Stomach smooth muscle (tissue), 2 donors: ENCODE measurements around the gene PPARA.
A peak's percentile ranks its signal among the peaks of the same experiment; 100 is the strongest.

Experiments
- H3K27ac ChIP-seq: one replicate; pipeline ENCODE4 v1.7.0; 2013; ENCODE audit warnings: mild to moderate bottlenecking, low read length, inconsistent platforms
- H3K27me3 ChIP-seq, 2 donors: one replicate each; pipeline ENCODE4 v1.7.0; 2013; ENCODE audit warnings: low read length in 2 of 2; ENCODE audit not compliant: insufficient read depth in 2 of 2, control insufficient read depth in 1 of 2
- H3K36me3 ChIP-seq, 2 donors: one replicate each; pipeline ENCODE4 v1.7.0; 2013; ENCODE audit warnings: low read length in 2 of 2; ENCODE audit not compliant: control insufficient read depth in 2 of 2, insufficient read depth in 2 of 2
- H3K4me1 ChIP-seq: one replicate; pipeline ENCODE4 v1.7.0; 2013; ENCODE audit warnings: low read length; ENCODE audit not compliant: control insufficient read depth, insufficient read depth
- H3K4me3 ChIP-seq, 2 donors: one replicate each; pipeline ENCODE4 v1.7.0; 2013; ENCODE audit warnings: low read length in 2 of 2
- H3K9ac ChIP-seq, 2 donors: one replicate each; pipeline ENCODE4 v1.7.0; 2013; ENCODE audit warnings: low read length in 2 of 2, mild to moderate bottlenecking in 1 of 2
- H3K9me3 ChIP-seq, 2 donors: one replicate each; pipeline ENCODE4 v1.7.0; 2013; ENCODE audit warnings: low read length in 2 of 2; ENCODE audit not compliant: control insufficient read depth in 2 of 2
- donor health status: healthy.
- donor health status: Pancreatic carcinoma.

Gene PPARA

DNA sequence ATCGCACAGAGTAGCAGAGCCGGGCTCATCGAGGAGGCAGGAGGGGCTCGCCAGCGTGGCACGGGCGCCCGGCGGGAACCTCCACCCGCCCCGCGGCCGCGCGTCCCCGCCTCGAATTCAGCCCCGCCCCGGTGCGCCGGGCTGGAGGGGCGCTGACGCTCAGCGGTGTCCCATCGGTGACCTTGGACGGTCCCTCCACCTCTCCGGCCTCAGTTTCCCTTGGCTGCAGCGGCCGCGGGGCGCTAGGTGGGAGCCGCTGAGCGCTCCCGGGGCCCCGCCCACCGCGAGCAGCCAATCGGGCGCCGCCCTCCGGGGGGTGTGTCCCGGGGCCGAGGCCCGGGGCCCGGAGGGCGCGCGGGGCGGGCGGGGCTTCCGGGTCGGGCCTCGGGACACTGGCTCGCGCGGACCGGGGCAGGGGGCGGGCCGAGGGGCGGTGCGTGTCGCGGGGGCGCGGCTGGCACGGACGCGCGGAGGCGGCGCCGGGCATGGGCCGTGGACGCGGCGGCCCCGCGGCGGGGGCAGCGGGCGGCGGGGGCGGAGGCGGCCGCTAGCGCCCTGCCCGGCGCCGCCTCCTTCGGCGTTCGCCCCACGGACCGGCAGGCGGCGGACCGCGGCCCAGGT lies at the start of gene PPARA:
PPARA (plus strand) TSS at position 493 of the 621 bp plus-strand sequence. CDS start 47,858 bp downstream, outside the sequence.
- H3K4me3 ChIP-seq = peak within 1 kb of the TSS; percentile 76 to 84
- peak within 1 kb of the TSS; percentile 82 for H3K27ac ChIP-seq
- H3K4me1 ChIP-seq = peaks cover 33% of the 10 kb centered on the region
- H3K36me3 ChIP-seq = no peaks in the 10 kb centered on the region
- no peaks in the 10 kb centered on the region for H3K9me3 ChIP-seq
- peak within 1 kb of the TSS; percentile 68 to 80 for H3K9ac ChIP-seq
- no peaks in the 10 kb centered on the region for H3K27me3 ChIP-seq

DNA sequence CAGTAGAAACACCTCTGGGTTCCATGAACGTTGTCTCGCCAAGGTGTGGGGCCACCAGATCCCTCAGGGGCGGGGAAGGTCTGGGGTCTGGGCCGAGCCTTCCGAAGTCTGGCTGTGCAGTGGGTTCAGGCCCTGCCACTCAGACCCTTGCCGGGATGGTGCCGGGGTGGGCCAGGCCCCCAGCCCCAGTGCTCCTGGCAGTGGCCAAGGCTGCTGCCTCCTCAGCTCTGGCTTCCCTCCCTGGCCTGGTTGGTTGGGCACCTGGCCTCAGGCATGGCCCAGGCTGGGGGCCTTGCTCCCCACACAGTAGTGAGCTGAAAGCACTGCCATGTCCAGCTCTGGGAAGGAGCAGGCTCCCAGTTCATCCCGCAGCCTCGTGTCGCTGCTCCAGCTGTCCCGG lies 48.2 kb upstream of the PPARA start:
- H3K4me1 ChIP-seq = peaks cover 91% of the 10 kb centered on the region
- H3K9me3 ChIP-seq = no peaks in the 10 kb centered on the region
- H3K27me3 ChIP-seq = no peaks in the 10 kb centered on the region
- peaks cover 34 to 45% of the 10 kb centered on the region in 2 donors for H3K36me3 ChIP-seq
- H3K4me3 ChIP-seq = no peak overlapping the region
- H3K27ac ChIP-seq = peak overlapping the region; percentile 83
- H3K9ac ChIP-seq = no peak overlapping the region

DNA sequence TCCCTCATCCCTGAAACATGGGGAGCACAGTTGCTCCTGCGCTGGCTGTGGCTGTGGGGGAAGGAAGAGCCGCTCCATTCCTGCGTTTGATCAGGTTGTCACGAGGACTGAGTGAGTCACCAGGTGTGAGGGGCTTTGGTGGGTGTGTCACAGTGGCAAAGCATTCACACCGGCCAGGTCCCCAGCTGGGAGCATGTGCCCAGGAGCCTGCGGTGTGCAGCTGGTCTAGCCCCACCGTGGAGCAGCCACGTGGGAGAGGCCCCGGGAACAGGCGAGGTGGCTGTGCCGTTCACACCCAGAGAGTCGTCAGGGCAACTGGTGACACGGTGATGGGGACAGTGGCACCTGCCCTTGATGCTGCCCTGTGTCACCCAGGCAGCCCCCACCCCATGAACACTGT lies 47.6 kb upstream of the PPARA start:
- no peaks in the 10 kb centered on the region for H3K9me3 ChIP-seq
- no peak overlapping the region for H3K4me3 ChIP-seq
- peaks cover 32 to 45% of the 10 kb centered on the region in 2 donors for H3K36me3 ChIP-seq
- peak overlapping the region; percentile 83 for H3K27ac ChIP-seq
- H3K4me1 ChIP-seq = peaks cover 91% of the 10 kb centered on the region
- no peaks in the 10 kb centered on the region for H3K27me3 ChIP-seq
- H3K9ac ChIP-seq = no peak overlapping the region

DNA sequence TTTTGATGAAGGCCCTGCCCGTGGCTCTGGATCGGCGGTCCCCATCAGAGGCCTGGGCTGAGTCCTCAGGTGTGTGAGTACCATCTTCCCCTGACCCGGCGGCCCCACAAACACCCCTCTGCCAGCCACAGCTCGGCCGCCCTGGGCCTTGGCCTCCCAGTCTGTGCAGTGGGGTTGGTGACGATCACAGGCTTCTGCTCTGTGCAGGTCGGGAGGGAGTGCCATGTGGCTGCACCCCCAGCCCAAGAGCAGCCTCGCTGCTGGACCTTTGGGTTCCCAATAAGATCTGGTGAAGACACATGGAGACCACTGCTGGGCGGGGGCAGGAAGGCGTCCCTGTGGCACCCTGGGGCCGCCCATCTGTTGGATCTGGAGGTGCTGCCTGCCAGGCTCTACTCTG lies 47.1 kb upstream of the PPARA start:
- Histone ChIP-seq H3K27ac (peak overlapping the region; percentile 83), H3K4me3 (no peak overlapping the region)

DNA sequence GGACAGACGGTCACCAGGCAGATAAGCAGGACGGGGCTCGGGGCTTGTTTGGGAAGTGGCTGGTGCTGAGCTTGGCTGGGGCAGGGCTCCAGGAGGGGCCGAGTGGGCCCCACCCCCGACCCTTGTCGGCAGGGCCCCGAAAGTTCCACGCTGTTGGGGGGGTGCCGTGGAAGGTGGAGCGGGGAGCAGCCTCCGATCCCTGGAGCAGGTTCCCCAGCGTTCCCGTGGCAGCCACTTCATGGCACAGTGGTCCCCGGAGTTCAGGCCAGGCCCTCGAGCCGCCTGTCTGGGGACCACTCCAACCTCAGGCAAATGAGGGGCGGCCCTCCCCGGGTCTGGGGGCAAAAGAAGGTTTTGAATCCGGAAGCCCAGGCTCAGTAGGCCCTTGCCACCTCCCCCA lies 46.7 kb upstream of the PPARA start:
- H3K9ac ChIP-seq = no peak overlapping the region
- no peaks in the 10 kb centered on the region for H3K9me3 ChIP-seq
- no peaks in the 10 kb centered on the region for H3K27me3 ChIP-seq
- peaks cover 23 to 38% of the 10 kb centered on the region in 2 donors for H3K36me3 ChIP-seq
- H3K4me1 ChIP-seq = peaks cover 91% of the 10 kb centered on the region
- peak overlapping the region; percentile 83 for H3K27ac ChIP-seq
- H3K4me3 ChIP-seq = no peak overlapping the region

More for the DNA sequence above, 47.1 kb upstream of the PPARA start:
- Histone ChIP-seq H3K36me3 (peaks cover 28 to 40% of the 10 kb centered on the region in 2 donors), H3K27me3 (no peaks in the 10 kb centered on the region), H3K9ac (no peak overlapping the region), H3K4me1 (peaks cover 91% of the 10 kb centered on the region), H3K9me3 (no peaks in the 10 kb centered on the region)

DNA sequence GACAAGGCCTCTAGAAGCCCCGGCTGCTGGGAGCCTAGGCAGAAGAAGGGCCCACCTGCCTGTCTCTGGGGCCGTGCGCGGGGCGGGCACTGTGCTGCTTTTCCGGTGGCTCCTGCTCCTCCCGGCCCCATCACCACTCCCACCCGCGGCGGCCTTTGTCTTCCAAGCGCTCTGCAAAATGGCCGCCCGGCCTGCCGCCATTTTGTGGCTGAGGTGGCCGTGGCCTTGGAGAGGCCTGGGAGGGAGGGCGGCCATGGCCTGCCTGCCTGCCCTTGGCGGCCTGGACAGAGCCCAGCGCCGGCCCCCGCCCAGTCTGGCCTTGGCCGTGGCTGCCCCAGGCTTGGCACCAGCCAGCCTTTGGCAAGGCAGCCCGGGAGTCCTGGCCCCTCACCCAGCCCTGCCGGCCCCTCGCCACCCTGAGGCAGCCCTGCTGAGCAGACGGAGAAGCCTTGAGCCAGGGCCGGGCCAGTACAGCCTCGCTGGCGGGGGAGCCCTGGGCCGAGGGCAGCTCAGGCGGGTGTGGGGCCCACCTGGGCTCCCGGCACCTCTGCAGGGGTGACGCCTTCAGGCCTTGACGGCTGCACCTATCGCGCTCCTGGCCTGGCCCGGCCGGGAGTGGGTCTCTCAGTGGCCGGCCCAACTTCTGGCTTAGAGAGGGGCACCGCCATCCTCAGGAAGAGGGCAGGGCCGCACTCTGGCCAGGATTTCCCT lies 46.0 kb upstream of the PPARA start:
- Histone ChIP-seq H3K9me3 (no peaks in the 10 kb centered on the region), H3K27me3 (no peaks in the 10 kb centered on the region), H3K4me1 (peaks cover 91% of the 10 kb centered on the region), H3K27ac (peak overlapping the region; percentile 83), H3K9ac (no peak overlapping the region), H3K4me3 (no peak overlapping the region), H3K36me3 (peaks cover 22 to 34% of the 10 kb centered on the region in 2 donors)

DNA sequence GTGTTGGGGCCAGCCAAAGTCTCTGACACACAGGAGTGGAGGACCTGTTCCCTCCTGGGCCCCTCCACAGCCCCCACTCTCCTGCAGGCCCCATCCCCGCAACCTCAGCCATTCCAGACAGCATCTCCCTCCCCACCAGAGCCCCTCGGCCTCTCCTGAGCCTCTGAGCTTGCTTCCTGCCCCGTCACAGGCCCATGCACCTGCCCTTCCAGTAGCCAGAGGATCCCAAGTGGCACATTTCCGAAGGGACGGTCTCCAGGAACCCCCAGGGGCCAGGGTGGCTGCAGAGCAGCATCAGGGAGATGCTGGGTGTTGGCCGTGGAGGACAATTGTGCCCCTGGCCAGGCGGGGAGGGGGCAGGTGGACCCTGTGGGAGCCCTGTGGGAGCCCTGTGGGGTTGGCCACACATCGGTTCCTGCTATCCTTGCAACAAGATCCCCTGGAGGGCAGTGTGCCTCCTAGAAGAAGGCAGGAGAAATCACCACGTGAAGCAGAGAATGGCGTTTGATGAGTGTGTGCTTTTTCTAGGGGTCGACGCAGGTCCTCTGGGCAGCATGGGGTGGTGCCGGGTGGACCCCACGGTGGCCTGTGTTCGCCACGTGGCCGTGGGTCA lies 45.3 kb upstream of the PPARA start:
- Histone ChIP-seq H3K9me3 (no peaks in the 10 kb centered on the region), H3K27me3 (no peaks in the 10 kb centered on the region), H3K27ac (peak overlapping the region; percentile 83), H3K9ac (peak overlapping the region in 1 of 2 donors; percentile 13), H3K4me1 (peaks cover 91% of the 10 kb centered on the region), H3K36me3 (peaks cover 22 to 32% of the 10 kb centered on the region in 2 donors), H3K4me3 (no peak overlapping the region)

DNA sequence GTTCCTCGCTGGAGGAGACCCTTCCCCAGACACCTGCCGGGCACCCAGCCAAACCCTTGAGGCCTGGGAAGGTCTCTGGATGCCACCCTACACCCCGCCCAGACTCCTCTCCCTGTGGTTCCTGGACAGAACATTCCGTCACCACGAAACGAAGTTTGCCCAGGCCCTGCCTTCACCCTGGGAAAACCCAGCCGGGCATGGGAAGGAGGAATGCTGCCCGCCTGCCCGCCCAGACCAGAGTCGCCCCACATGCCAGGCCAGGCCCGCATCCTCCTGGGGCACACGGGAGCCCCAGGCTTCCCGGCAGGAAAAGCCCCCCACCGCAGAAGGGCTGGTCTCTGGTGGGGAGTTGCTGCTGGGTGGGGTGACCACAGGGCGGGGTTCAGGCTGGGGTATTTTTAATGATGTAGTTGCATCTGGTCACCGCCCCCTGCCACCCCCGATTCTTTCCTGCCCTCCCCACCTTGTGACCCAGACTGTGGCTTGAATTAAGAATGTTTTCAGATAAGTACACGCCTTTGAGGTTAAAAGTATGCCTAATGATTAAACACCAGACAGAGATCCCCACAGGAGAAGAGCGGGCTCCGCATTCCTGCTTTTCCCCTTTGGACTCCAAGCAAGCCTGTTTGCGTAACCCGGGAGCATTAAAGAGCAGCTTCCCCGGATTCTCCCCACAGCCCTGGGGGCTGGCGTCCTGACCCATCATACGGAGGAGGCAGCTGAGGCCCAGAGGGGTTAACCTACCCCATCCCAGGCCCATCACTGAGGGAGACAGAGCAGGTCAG lies 44.6 kb upstream of the PPARA start:
- H3K4me3 ChIP-seq = peak overlapping the region in 1 of 2 donors; percentile 8
- no peaks in the 10 kb centered on the region for H3K9me3 ChIP-seq
- peaks cover 23 to 28% of the 10 kb centered on the region in 2 donors for H3K36me3 ChIP-seq
- H3K4me1 ChIP-seq = peaks cover 91% of the 10 kb centered on the region
- H3K27ac ChIP-seq = peak overlapping the region; percentile 83
- H3K27me3 ChIP-seq = no peaks in the 10 kb centered on the region
- peak overlapping the region in 1 of 2 donors; percentile 55 for H3K9ac ChIP-seq

DNA sequence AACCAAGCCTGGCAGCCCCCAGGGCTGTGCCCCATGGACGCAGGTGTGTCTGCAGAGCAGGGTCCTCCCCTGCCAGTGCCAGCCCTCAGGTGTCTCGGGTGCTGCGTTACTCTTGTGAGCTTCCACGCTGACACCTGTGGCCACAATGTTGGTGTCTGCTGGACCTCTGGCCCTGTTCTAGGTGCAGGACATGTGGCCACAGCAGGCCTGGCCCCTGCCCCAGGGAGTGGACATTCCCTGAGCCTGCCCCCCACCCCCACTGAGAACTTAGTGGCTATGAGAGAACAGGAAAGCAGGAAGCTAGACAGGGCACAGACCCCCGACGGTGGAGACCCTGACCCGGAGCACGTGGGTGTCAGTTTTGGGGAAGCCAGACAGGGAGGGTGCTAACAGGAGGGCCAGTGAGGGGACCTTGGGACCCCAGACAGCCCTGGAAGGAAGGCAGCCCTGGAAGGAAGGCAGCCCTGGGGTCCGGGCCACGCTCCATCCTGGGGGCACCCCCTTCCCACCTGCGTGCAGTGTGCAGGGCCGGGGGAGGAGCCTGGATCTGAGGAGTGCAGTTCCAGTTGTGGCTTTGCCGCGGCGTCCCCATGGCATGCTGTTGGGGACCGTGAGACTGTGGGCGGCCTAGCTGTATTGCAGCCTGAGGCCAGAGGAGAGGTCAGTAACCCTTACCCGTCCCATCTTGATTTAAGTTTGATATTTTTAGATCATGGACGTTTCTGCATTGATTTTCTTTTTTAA lies 43.9 kb upstream of the PPARA start:
- H3K27ac ChIP-seq = peak overlapping the region; percentile 83
- peaks cover 95% of the 10 kb centered on the region for H3K4me1 ChIP-seq
- H3K4me3 ChIP-seq = peak overlapping the region in 1 of 2 donors; percentile 35

More for the DNA sequence above, 43.9 kb upstream of the PPARA start:
- no peaks in the 10 kb centered on the region for H3K9me3 ChIP-seq
- peak overlapping the region; percentile 38 to 55 for H3K9ac ChIP-seq
- no peaks in the 10 kb centered on the region for H3K27me3 ChIP-seq
- H3K36me3 ChIP-seq = peaks cover 25 to 32% of the 10 kb centered on the region in 2 donors
